Esophagus squamous epithelium (tissue), 4 donors: ENCODE results near the gene COLGALT1.

ENCODE experiments used
- CTCF ChIP-seq, 6 experiments: fragments of 450-650 bp in 4 of 6; fragments of 200-600 bp in 2 of 6; sonication (generic) in 2 of 6; IDR thresholded peaks; one replicate each; pipeline ENCODE4 v1.5.1; 2016 to 2019; ENCODE audit warnings: antibody characterized with exemption in 6 of 6, mild to moderate bottlenecking in 4 of 6, moderate library complexity in 4 of 6
- POLR2A ChIP-seq, 4 donors: fragments of 450-650 bp; IDR thresholded peaks; one replicate each; pipeline ENCODE4 v1.6.1; 2017; ENCODE audit warnings: antibody characterized with exemption in 4 of 4, mild to moderate bottlenecking in 4 of 4, moderate library complexity in 3 of 4

GRCh38 chr19:17611462-17612244 is 56.2 kb downstream of the COLGALT1 start:
- TF ChIP-seq POLR2A (IDR thresholded peaks at IDR 0.05), result no peak
- TF ChIP-seq CTCF (IDR thresholded peaks at IDR 0.05), result no peak
